Measurements from ENCODE around the gene PRKG1. TPM values are rescaled to one million over a fixed set of nuclear protein-coding genes. Genes with fewer than 3 reads are reported as not detected.
"Not testable (repeated sequence)": the region's sequence is repeated elsewhere in the genome, so short reads cannot be mapped to it uniquely, and the experiment has no call there.

Gene PRKG1
- total RNA-seq, 4 donors from 2014 or later: 17.1 to 36.4 (median 25.8) TPM

- DNase-seq (ENCODE audit: low spot score) (no peak), ATAC-seq (ENCODE audit: low FRiP score) (no peak)
- no peak for TF ChIP-seq CTCF (IDR thresholded peaks at IDR 0.05)
Measured at GRCh38 chr10:51377932-51378599, 303.8 kb downstream of the PRKG1 start.

DNA sequence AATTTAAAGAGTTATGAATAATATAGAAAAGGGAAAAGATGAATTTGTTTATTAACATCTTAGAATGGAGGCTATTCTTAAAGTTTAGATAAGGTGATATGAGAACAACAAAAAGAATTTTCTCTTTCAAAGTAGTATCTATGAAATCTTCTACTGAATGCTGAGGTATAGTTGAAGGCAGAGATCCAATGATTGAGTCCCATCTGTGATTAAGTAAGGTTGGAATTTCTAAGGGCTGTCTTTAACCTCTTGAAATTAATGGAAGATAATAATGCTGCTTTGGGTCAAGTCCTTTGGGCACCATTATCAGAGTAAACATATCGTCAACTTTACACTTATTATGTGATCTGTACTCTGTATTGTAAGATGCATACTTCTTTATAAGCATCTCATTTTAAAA, 307.9 kb downstream of the PRKG1 start:
- no peak for DNase-seq (ENCODE audit: low spot score)
- no peak for ATAC-seq (ENCODE audit: low FRiP score)
- TF ChIP-seq CTCF (IDR thresholded peaks at IDR 0.05): no peak

DNA sequence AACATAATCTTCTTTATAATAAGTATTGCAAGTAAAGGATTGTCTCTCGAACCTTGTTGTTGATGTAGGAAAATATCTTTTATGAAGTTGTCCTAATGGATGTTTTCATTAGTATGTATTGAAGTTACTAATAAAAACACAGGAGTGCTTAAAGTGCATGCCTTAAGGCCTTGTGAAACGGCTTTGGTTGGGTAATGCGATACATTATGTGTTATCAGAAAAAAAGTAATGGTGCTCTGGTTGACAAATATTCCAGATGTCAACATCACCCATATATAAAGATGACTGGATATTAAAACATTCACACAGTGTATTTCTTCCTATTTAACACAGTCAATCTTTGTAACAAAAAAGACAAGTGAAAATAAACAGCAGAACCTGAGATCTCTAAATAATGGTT, 310.7 kb downstream of the PRKG1 start:
- ATAC-seq (ENCODE audit: low FRiP score) (no peak), DNase-seq (ENCODE audit: low spot score) (no peak)
- no peak for TF ChIP-seq CTCF (IDR thresholded peaks at IDR 0.05)

DNA sequence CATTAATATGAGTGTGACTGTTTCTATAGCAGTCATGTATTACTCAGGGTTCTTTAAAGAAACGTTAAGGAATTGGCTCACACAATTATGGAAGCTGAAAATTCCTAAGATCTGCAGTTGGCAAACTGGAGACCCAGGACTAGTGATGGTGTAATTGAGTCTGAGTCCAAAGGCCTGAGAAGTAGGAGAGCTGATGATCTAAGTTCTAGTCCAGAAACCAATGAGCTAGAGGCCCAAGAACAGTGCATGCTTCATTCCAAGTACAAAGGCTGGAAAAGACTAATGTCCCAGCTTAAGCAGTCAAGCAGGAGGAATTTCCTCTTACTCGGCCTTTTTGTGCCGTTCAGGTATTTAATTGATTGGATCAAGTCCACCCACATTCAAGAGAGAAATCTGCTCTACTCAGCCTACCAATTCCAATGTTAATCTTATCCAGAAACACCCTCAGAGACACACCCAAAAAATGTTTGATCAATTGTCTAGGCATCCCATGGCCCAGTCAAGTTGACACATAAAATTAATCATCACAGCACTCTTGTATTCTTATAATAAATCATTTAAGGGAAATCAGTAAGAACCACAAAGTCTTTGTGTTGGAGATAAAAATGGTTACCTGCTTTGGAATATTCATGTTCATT, 312.1 kb downstream of the PRKG1 start:
- ATAC-seq (ENCODE audit: low FRiP score) (no peak), DNase-seq (ENCODE audit: low spot score) (no peak)
- no peak for TF ChIP-seq CTCF (IDR thresholded peaks at IDR 0.05)

DNA sequence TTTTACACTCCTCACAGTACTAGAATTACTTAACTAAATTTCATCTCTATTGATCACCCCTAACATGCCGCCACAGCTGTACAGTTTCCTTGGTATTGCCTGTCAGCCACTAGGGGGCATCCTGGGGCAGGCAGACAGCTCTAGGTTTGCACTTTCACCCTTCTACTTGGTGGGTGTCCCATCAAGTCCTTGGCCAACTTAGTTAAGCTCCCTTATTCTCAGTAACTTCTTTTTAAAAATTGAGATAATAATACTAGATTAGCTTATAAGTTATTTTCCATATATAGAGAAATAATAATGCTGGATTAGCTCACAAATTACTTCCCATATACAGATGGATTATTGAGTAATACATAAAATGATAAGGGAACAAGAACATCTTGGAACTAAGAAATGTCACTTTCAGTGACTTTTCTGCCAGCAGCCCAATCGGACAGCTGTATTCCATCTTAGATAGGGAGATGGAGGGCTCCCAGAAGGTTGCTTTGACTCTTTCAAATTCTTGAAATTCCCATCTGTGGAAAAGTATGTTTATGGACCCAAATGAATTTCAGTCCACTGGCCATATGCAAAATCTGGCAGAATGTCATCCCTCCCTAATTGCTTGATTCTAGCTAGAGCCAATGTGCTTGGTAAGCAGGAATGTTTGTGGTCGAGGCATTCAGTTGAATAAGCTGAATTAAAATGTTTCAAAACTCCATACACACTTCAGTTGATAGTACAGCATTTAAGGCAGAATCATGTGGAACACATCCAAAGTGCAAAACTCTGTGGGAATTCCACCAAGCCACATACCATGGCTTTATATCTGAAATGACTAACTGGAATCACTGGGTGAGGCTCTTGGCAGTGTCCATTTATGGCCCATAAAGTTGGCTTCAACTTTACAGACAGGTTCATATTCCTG, 315.4 kb downstream of the PRKG1 start:
- TF ChIP-seq CTCF (IDR thresholded peaks at IDR 0.05): peak in 1 of 3 donors; percentile 44
- DNase-seq (ENCODE audit: low spot score) (no peak), ATAC-seq (ENCODE audit: low FRiP score) (peak; percentile 75)

- ATAC-seq (ENCODE audit: low FRiP score); DNase-seq (ENCODE audit: low spot score): not testable (repeated sequence)
Measured at GRCh38 chr10:51393006-51393405, 318.7 kb downstream of the PRKG1 start.

- no peak for ATAC-seq (ENCODE audit: low FRiP score)
- no peak for DNase-seq (ENCODE audit: low spot score)
- TF ChIP-seq CTCF (IDR thresholded peaks at IDR 0.05): no peak
Measured at GRCh38 chr10:51394039-51394438, 319.8 kb downstream of the PRKG1 start.

Measured in omental fat pad (tissue), 4 donors.